ENCODE results near the gene OR51A4.

OR51A4 gene

GRCh38 chr11:4922304-4922703 is 25.1 kb downstream of the OR51A4 start:
- TF ChIP-seq CTCF (IDR thresholded peaks at IDR 0.05; ENCODE audit: low read depth, low read length) = no peak
- DNase-seq (ENCODE audit: extremely low read depth, low read depth) = no peak

- no peak for TF ChIP-seq CTCF (IDR thresholded peaks at IDR 0.05; ENCODE audit: low read depth, low read length)
- DNase-seq (ENCODE audit: extremely low read depth, low read depth) = no peak
Observed at GRCh38 chr11:4921796-4922195, 25.6 kb downstream of the OR51A4 start.

GRCh38 chr11:4919250-4919649 is 28.2 kb downstream of the OR51A4 start, which contains the start of gene OR51G2:
TSS of gene OR51G2 (minus strand) at chr11:4919350. CDS start at chr11:4915663, 3,687 bp downstream.
- TF ChIP-seq CTCF (IDR thresholded peaks at IDR 0.05; ENCODE audit: low read depth, low read length) = no peak
- no peak for DNase-seq (ENCODE audit: extremely low read depth, low read depth)

GRCh38 chr11:4916581-4916980 is 30.8 kb downstream of the OR51A4 start:
- DNase-seq (ENCODE audit: extremely low read depth, low read depth) = no peak

GRCh38 chr11:4903484-4903883 is 43.9 kb downstream of the OR51A4 start, which contains the start of gene OR51A7:
TSS of gene OR51A7 (plus strand) at chr11:4903783. CDS start at chr11:4907370, 3,587 bp downstream.
- no peak for DNase-seq (ENCODE audit: extremely low read depth, low read depth)
- no peak for TF ChIP-seq CTCF (IDR thresholded peaks at IDR 0.05; ENCODE audit: low read depth, low read length)

More at GRCh38 chr11:4916581-4916980, 30.8 kb downstream of the OR51A4 start:
- no peak for TF ChIP-seq CTCF (IDR thresholded peaks at IDR 0.05; ENCODE audit: low read depth, low read length)

All from AG09319 (cell line).